A673 (cell line): Measurements from ENCODE around the gene HOXC10. TPM values are rescaled to one million over a fixed set of nuclear protein-coding genes. Genes with fewer than 3 reads are reported as not detected.

ENCODE experiments used
- BruUV-seq: library from RNA; stranded (reverse); fragments of 400-500 nt; replicated peaks from 2 replicates; lab custom pipeline; 2021; lab: Mats Ljungman, UMichigan
- CTCF ChIA-PET: fragments of 300-600 bp; sonication (Branson Sonifier 250); formaldehyde crosslinking; loops from one replicate; lab custom pipeline; 2022; ENCODE audit warnings: antibody characterized with exemption; lab: Charles Lee
- POLR2A ChIA-PET: fragments of 300-600 bp; sonication (Branson Sonifier 250); formaldehyde crosslinking; loops from one replicate; lab custom pipeline; 2022; ENCODE audit warnings: antibody characterized with exemption; ENCODE audit not compliant: low non-redundant PET; lab: Charles Lee
- DNase-seq: peaks from one replicate; pipeline ENCODE4 v3.0.0-alpha.2; 2015; ENCODE audit warnings: low spot score
- H3K27ac ChIP-seq: fragments of 200-600 bp; sonication (generic); 2 replicates; pipeline ENCODE4 v1.5.1; 2016; ENCODE audit warnings: mixed run types, low read depth, mild to moderate bottlenecking, mixed read lengths, antibody characterized with exemption, low read length; ENCODE audit not compliant: poor library complexity, severe bottlenecking
- H3K27me3 ChIP-seq: fragments of 200-600 bp; sonication (generic); replicated peaks from 2 replicates; pipeline ENCODE4 v1.6.1; 2017; ENCODE audit warnings: mixed run types, low read depth, mild to moderate bottlenecking, mixed read lengths, antibody characterized with exemption, low read length; ENCODE audit not compliant: insufficient read depth, poor library complexity
- H3K36me3 ChIP-seq: fragments of 200-600 bp; sonication (generic); 2 replicates; pipeline ENCODE4 v1.6.1; 2016; ENCODE audit warnings: mixed run types, mild to moderate bottlenecking, mixed read lengths, antibody characterized with exemption, low read length; ENCODE audit not compliant: insufficient read depth, poor library complexity, severe bottlenecking
- H3K4me1 ChIP-seq: fragments of 200-600 bp; sonication (generic); 2 replicates; pipeline ENCODE4 v1.6.1; 2017; ENCODE audit warnings: mixed run types, mild to moderate bottlenecking, mixed read lengths, antibody characterized with exemption, low read length; ENCODE audit not compliant: insufficient read depth, poor library complexity, severe bottlenecking
- H3K4me3 ChIP-seq: fragments of 200-600 bp; sonication (generic); 2 replicates; pipeline ENCODE4 v1.5.1; 2016; ENCODE audit warnings: low read depth, mixed run types, mild to moderate bottlenecking, mixed read lengths, low read length; ENCODE audit not compliant: poor library complexity, severe bottlenecking
- H3K9me3 ChIP-seq: fragments of 200-600 bp; sonication (generic); 2 replicates; pipeline ENCODE4 v1.6.1; 2016; ENCODE audit warnings: mixed run types, low read depth, mild to moderate bottlenecking, mixed read lengths, antibody characterized with exemption, low read length; ENCODE audit not compliant: poor library complexity, severe bottlenecking
- CTCF ChIP-seq: fragments of 300-800, 200-600 bp; sonication (generic); conservative IDR thresholded peaks from 2 replicates; pipeline ENCODE4 v1.5.1; 2017; ENCODE audit warnings: low read depth, mild to moderate bottlenecking, antibody characterized with exemption, low read length, moderate library complexity, mixed read lengths
- EZH2 ChIP-seq: fragments of 200-600 bp; sonication (generic); IDR thresholded peaks from 2 replicates; pipeline ENCODE4 v1.6.1; 2017; ENCODE audit warnings: borderline replicate concordance, low read depth, mild to moderate bottlenecking, mixed read lengths, antibody characterized with exemption, low read length; ENCODE audit not compliant: poor library complexity, severe bottlenecking
- intact Hi-C: fragments of 100-400 bp; cut with micrococcal nuclease; formaldehyde crosslinking; loops from one replicate; pipeline ENCODE4 v1.10.0; 2022; ENCODE audit not compliant: unreplicated experiment
- total RNA-seq: library from RNA; stranded (reverse); gene quantifications from 2 replicates; pipeline ENCODE4 v1.2.3, GENCODE V29; 2021

The HOXC10 gene
- total RNA-seq, 1 experiment from 2014 or later = 27.8 TPM

DNA sequence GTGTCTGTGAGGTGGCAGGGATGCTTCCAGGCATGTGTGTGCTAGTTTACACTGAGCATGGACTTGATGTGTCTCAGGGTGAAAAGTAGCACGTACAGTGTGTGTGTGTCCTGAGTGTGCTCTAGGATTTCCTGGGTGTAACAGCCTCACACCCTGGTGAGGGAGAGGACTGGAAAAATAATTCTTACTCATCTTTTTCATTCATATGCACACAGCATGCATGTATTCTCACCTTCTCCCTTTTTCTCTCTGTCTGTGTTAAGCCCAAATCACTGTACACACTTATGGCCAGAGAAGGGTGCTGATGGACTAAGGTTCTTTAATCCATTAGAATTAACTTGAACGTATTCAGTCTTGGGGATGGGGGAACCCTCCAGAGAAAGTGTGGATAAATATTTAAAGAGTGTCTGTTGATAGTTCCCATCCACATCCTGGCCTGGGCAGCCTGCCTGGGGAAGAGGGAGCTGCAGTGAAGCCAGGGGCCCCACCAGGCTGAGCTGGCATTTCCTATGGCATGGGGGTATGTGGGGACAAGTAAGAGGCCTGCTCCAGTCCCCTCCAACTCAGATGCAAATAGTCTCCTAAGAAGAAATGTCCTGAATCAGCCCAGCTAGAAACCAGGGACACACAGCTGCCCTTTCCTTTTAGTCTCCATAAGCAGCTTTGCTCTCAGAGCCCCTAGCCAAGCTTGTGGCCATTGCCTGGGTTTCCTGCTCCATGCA, 22.8 kb downstream of the HOXC10 start:
- ChIA-PET POLR2A (interaction anchor here (0.6 kb wide), 1 partner anchor 10 kb away, joined by 14 read pairs; no protein-coding TSS in a partner anchor), CTCF (interaction anchor here (0.8 to 3.0 kb wide), 5 partner anchors 8 to 200 kb away, joined by 3 to 33 read pairs (median 14); partner anchors contain the start of genes HOXC10 and HOXC9)
- H3K9me3 ChIP-seq = no peaks in the 10 kb centered on the region
- no peak for DNase-seq
- no peak overlapping the region for H3K27ac ChIP-seq
- H3K4me3 ChIP-seq = no peak overlapping the region
- no TSS peak for BruUV-seq
- no peak for TF ChIP-seq EZH2
- TF ChIP-seq CTCF = no peak
- H3K4me1 ChIP-seq = peaks cover 64% of the 10 kb centered on the region
- peaks cover 4% of the 10 kb centered on the region for H3K36me3 ChIP-seq
- intact Hi-C loops = loop anchor here (2.0 kb wide), 2 partner anchors 127 to 193 kb away; no protein-coding TSS in a partner anchor
- H3K27me3 ChIP-seq = no peaks in the 10 kb centered on the region

DNA sequence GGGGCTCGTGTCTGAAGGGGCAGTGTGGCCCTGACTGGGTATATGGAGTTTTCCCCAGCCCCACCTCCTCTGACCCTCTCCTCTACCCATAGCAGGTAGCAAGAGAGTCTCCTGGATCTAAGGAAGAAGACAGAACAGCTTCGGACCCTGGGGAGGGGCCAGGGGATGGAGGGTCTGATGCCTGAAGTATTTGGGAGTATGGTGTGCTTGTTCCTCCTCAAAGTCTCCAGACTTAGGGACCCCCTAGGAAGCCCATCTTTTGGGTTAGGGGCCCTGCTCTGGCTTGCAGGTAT, 23.3 kb downstream of the HOXC10 start:
- TF ChIP-seq EZH2 = no peak
- no peak for TF ChIP-seq CTCF
- Histone ChIP-seq H3K4me3 (peak overlapping the region; percentile 56), H3K27me3 (no peaks in the 10 kb centered on the region), H3K36me3 (no peaks in the 10 kb centered on the region), H3K9me3 (no peaks in the 10 kb centered on the region), H3K27ac (no peak overlapping the region), H3K4me1 (peaks cover 64% of the 10 kb centered on the region)
- POLR2A ChIA-PET = interaction anchor here (0.6 kb wide), 1 partner anchor 10 kb away, joined by 14 read pairs; no protein-coding TSS in a partner anchor
- intact Hi-C loops = no loop called here
- CTCF ChIA-PET = interaction anchor here (0.8 to 2.3 kb wide), 4 partner anchors 8 to 199 kb away, joined by 3 to 14 read pairs (median 9); partner anchors contain the start of genes HOXC10 and HOXC9
- no TSS peak for BruUV-seq
- no peak for DNase-seq

GRCh38 chr12:54009171-54010052, 24.5 kb downstream of the HOXC10 start:
- POLR2A ChIA-PET = interaction anchor here (0.7 kb wide), 1 partner anchor 286 kb away, joined by 19 read pairs; no protein-coding TSS in a partner anchor
- Histone ChIP-seq H3K36me3 (no peaks in the 10 kb centered on the region), H3K27ac (peak overlapping the region; percentile 77), H3K4me1 (peaks cover 61% of the 10 kb centered on the region), H3K9me3 (no peaks in the 10 kb centered on the region), H3K27me3 (no peaks in the 10 kb centered on the region), H3K4me3 (peak overlapping the region; percentile 56)
- intact Hi-C loops = no loop called here
- CTCF ChIA-PET = interaction anchor here (0.6 to 2.3 kb wide), 18 partner anchors 8 to 253 kb away, joined by 3 to 19 read pairs (median 6); partner anchors contain the start of genes HOXC10 and HOXC9
- DNase-seq = peak; percentile 72
- BruUV-seq = TSS peak; percentile 41
- TF ChIP-seq CTCF (no peak), EZH2 (no peak)
